Loucy (cell line): ENCODE measurements around the gene ABCB1.

Source experiments
- EZH2phosphoT487 ChIP-seq: fragments of 200-600 bp; IDR thresholded peaks from 2 replicates; pipeline ENCODE4 v1.6.1; 2018; ENCODE audit warnings: antibody characterized with exemption, mild to moderate bottlenecking, moderate library complexity, borderline replicate concordance
- TF ChIP-seq, protein P1 (sequence below): fragments of 200-600 bp; sonication (generic); conservative IDR thresholded peaks from 2 replicates; pipeline ENCODE4 v1.5.1; 2014; ENCODE audit warnings: mild to moderate bottlenecking, antibody characterized with exemption, low read length

DNA sequence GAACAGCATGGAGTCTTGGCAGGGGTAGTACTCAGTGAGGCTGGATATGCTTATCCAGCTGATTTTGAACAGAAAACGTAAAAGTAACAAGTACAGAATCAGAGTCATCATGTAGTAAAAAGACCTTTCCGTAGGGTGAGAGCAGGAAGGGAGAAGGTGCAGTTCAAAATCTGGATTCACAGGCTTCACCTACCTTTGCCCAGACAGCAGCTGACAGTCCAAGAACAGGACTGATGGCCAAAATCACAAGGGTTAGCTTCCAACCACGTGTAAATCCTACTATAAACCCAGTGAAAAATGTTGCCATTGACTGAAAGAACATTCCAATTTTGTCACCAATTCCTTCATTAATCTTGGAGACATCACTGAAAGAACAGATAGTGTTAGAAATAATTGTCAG is 34.8 kb downstream of the ABCB1 start:
- TF ChIP-seq, protein P1, sequence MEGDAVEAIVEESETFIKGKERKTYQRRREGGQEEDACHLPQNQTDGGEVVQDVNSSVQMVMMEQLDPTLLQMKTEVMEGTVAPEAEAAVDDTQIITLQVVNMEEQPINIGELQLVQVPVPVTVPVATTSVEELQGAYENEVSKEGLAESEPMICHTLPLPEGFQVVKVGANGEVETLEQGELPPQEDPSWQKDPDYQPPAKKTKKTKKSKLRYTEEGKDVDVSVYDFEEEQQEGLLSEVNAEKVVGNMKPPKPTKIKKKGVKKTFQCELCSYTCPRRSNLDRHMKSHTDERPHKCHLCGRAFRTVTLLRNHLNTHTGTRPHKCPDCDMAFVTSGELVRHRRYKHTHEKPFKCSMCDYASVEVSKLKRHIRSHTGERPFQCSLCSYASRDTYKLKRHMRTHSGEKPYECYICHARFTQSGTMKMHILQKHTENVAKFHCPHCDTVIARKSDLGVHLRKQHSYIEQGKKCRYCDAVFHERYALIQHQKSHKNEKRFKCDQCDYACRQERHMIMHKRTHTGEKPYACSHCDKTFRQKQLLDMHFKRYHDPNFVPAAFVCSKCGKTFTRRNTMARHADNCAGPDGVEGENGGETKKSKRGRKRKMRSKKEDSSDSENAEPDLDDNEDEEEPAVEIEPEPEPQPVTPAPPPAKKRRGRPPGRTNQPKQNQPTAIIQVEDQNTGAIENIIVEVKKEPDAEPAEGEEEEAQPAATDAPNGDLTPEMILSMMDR = no peak
- no peak for TF ChIP-seq EZH2phosphoT487
